Subcutaneous abdominal adipose tissue (tissue), 5 donors: Measurements from ENCODE around the gene RHOT1.
A peak's percentile ranks its signal among the peaks of the same experiment; 100 is the strongest.

Experiments used
- H3K27ac ChIP-seq: one replicate; pipeline ENCODE4 v1.7.0; 2013; ENCODE audit warnings: low read depth, mild to moderate bottlenecking, inconsistent platforms, low read length, moderate library complexity
- H3K27me3 ChIP-seq, 5 donors: one replicate each; pipeline ENCODE4 v1.7.0; 2013; ENCODE audit warnings: low read length in 5 of 5, inconsistent platforms in 1 of 5; ENCODE audit not compliant: control insufficient read depth in 5 of 5, insufficient read depth in 4 of 5
- H3K36me3 ChIP-seq, 5 donors: one replicate each; pipeline ENCODE4 v1.7.0; 2013; ENCODE audit warnings: low read length in 5 of 5; ENCODE audit not compliant: control insufficient read depth in 5 of 5, insufficient read depth in 5 of 5
- H3K4me1 ChIP-seq, 5 donors: one replicate each; pipeline ENCODE4 v1.7.0; 2013; ENCODE audit warnings: low read length in 5 of 5, mild to moderate bottlenecking in 3 of 5, moderate library complexity in 1 of 5; ENCODE audit not compliant: control insufficient read depth in 5 of 5, insufficient read depth in 5 of 5
- H3K4me3 ChIP-seq, 5 donors: one replicate each; pipeline ENCODE4 v1.7.0; 2013; ENCODE audit warnings: low read length in 5 of 5, low read depth in 1 of 5
- H3K9ac ChIP-seq, 5 donors: one replicate each; pipeline ENCODE4 v1.7.0; 2013; ENCODE audit warnings: low read length in 5 of 5, mild to moderate bottlenecking in 4 of 5, moderate library complexity in 3 of 5
- H3K9me3 ChIP-seq, 5 donors: one replicate each; pipeline ENCODE4 v1.7.0; 2013; ENCODE audit warnings: low read length in 5 of 5; ENCODE audit not compliant: control insufficient read depth in 5 of 5
- donor health status: healthy.
- donor health status: healthy.
- donor health status: healthy.
- donor health status: healthy.
- donor health status: healthy.

Gene RHOT1

DNA sequence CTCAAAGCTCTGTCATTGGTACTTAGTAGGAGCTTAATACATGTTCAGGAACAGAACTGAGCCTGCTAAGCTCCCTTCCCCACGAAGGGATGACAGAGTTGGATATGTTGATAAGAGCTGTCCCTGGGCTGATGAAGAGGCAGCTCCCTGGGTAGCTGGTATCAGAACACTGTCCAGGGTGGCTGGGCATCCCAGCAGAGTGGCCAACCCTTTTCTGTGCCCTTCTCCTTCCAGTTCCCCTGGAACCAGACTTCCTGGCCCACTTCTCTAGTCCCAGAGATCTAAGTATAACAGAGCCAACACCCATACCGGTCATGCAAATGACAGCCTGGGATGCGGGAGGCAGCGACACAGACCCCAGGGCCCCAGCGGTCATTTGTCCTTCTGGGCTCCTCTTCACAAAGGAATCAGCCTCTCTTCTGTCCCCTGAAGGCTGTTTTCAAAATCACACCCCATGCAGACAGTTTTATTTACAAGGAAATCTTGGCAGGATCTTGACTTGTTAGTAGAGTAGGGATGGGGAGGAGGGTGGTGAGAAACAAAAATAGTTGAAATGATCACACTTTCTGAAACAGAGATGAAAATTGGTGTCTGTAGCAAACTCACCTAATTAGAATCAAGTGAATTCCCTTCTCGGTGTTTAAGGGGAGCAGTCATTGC is 122.0 kb downstream of the RHOT1 start:
- Histone ChIP-seq H3K4me3 (no peak overlapping the region), H3K27me3 (peaks cover 21 to 58% (median 43%) of the 10 kb centered on the region in 5 donors), H3K36me3 (no peaks in the 10 kb centered on the region), H3K9me3 (no peaks in the 10 kb centered on the region), H3K4me1 (peaks cover 0 to 32% (median 23%) of the 10 kb centered on the region in 5 donors), H3K9ac (no peak overlapping the region), H3K27ac (no peak overlapping the region)

DNA sequence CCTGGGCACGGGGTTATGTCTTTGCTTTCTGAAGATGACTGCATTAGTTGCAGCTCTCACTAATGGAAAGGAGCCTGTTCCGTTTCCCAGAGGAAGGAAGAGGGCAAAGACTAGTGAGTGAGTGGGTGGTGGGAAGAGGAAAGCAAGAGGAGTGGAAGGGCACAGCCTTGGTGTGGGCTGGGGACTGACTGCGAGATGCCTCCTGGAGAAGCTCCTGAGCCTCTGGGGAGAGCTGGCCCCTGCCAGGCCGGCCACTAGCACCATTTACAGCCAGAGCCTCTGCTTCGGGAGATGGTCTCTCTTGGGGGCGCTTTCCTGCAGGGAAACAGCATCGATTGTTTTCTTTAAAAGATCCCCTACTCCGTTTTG is 122.5 kb downstream of the RHOT1 start:
- no peaks in the 10 kb centered on the region for H3K9me3 ChIP-seq
- H3K27ac ChIP-seq: no peak overlapping the region
- H3K4me3 ChIP-seq: peak overlapping the region in 4 of 5 donors; percentile 48 to 67 (median 56)
- H3K27me3 ChIP-seq: peaks cover 21 to 61% (median 45%) of the 10 kb centered on the region in 5 donors
- H3K4me1 ChIP-seq: peaks cover 0 to 32% (median 23%) of the 10 kb centered on the region in 5 donors
- no peaks in the 10 kb centered on the region for H3K36me3 ChIP-seq
- H3K9ac ChIP-seq: peak overlapping the region in 2 of 5 donors; percentile 2 to 45

DNA sequence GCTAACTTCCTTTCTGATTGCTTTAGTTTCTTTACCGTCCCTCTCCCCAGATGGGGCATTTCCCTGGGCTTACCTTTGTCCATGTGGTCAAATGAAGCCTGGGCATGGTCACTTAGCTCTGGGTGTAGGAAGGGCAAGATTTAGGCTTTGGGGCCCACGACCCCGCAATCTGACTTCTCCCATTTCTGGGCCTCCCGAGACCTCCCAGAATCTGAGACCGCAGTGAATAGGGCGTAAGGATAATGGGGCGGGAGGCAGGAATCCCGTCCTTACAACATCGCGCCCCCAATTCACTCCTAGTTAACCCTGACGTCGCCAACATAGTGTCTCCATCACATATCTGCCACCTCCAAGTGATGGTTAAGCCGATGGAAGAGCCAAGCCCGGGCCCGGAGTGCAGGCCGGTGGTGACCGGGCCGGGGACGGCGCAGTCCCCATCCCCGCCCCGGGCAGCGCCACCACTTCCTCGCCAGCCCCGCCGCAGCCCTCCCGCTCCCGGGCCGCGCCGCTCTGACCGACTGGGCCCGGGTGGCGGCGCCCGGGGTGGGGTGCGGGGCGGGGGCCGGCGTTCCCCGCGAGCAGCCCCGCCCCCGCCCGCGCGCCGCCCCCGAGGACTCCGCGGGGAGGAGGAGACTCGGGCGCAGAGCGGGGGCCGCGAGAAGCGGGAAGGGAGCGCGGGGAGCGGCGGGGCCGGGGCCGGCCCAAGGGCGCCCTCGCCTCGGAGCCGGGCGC is 123.1 kb downstream of the RHOT1 start, which contains the start of gene RHBDL3:
Gene RHBDL3 (plus strand): TSS at position 641 of the 732 bp plus-strand sequence. CDS start 358 bp downstream, outside the sequence.
- peak within 1 kb of the TSS in 3 of 5 donors; percentile 44 to 58 (median 52) for H3K9ac ChIP-seq
- peaks cover 21 to 65% (median 48%) of the 10 kb centered on the region in 5 donors for H3K27me3 ChIP-seq
- H3K4me3 ChIP-seq: peak within 1 kb of the TSS; percentile 56 to 72 (median 67)
- no peaks in the 10 kb centered on the region for H3K9me3 ChIP-seq
- H3K27ac ChIP-seq: no peak within 1 kb of the TSS
- H3K4me1 ChIP-seq: peaks cover 0 to 32% (median 23%) of the 10 kb centered on the region in 5 donors
- H3K36me3 ChIP-seq: no peaks in the 10 kb centered on the region

DNA sequence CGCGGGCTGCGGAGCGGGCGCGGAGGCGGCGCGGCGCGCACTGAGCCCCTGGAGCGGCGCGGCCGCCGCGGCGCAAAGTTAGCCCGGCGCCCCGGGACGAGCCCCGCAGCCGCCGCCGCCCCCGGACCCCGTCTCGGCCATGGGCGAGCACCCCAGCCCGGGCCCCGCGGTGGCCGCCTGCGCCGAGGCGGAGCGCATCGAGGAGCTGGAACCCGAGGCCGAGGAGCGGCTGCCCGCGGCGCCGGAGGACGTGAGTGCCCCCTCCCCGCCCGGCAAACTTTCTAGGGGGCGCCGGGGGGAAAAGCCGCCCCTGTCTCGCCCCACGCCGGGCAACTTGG is 123.7 kb downstream of the RHOT1 start:
- Histone ChIP-seq H3K9me3 (no peaks in the 10 kb centered on the region), H3K4me1 (peaks cover 0 to 32% (median 23%) of the 10 kb centered on the region in 5 donors), H3K4me3 (peak overlapping the region in 4 of 5 donors; percentile 51 to 72 (median 64)), H3K27me3 (peaks cover 21 to 68% (median 50%) of the 10 kb centered on the region in 5 donors), H3K36me3 (no peaks in the 10 kb centered on the region), H3K9ac (peak overlapping the region in 2 of 5 donors; percentile 52 to 58), H3K27ac (no peak overlapping the region)

DNA sequence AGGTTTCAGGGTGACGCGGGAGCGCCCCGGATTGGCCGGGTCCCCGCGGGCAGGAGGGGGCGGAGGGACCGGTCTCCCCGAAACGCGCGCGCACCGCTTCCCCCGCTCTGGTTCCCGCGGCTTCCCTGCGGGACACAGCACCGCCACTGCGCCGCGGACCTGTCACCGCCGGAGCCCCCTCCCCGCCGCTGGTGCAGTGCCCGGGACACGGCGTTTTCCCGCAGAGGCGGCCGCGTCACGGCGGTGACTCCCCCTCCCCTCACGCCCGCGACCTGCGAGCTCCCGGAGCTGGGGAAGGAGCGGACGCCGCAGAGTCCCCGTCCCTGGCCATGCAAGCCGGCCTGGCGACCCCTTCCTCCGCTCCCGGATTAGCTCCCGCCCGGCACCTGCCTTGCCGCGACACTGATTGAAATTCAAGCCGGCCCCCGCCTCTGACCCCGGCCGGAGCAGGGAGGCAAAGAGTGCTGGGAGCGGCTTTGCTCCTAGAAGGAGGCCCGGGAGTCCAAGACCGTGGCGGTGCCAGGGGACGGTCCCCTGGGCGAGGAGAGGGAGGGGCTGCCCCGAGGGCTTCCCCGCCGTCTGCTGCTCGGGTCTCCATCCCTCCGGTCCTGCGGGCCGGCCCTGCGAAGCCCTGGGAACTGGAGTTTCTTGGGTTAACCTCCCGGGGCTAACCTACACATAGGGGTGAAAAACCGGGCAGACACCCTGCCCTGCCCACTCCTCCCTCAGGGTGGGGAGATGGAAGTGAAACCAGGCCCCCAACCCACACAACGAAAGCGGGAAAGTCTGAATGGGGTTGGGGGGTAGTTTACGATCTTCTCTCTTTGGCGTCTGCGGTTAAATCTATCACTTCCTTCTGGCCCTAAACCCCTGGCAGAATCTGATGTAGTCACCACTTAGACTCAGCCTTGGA is 124.3 kb downstream of the RHOT1 start:
- Histone ChIP-seq H3K9ac (peak overlapping the region in 2 of 5 donors; percentile 52 to 58), H3K36me3 (no peaks in the 10 kb centered on the region), H3K27me3 (peaks cover 21 to 66% (median 50%) of the 10 kb centered on the region in 5 donors), H3K27ac (no peak overlapping the region), H3K4me3 (peak overlapping the region; percentile 36 to 72 (median 60)), H3K9me3 (no peaks in the 10 kb centered on the region), H3K4me1 (peaks cover 0 to 27% (median 23%) of the 10 kb centered on the region in 5 donors)

DNA sequence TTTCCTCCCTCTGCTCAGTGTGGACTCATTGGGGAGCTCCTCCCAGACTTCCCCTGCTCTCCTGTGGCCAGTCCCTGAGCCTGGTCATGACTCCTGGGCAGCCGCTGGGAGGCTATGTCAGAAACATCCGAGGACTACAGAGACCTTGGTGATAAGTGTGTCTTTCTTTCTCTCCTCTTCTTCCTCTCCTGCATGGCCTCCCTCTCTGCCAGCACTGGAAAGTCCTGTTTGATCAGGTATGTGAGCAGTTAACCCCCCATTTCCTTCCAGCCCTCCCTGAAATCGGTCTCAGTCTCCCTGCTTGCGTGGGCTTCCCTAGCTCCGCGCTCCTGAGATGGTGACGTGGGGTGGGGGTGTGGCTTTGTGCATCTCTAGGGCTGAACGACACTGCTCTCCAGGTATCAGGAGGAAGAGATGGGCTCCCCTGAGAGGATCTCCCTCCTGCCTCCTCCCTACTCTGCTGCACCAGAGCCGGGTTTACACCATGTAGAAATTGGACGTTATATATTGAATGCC is 125.4 kb downstream of the RHOT1 start:
- no peak overlapping the region for H3K9ac ChIP-seq
- H3K27me3 ChIP-seq: peaks cover 19 to 55% (median 44%) of the 10 kb centered on the region in 5 donors
- no peak overlapping the region for H3K27ac ChIP-seq
- peaks cover 0 to 27% (median 23%) of the 10 kb centered on the region in 5 donors for H3K4me1 ChIP-seq
- no peaks in the 10 kb centered on the region for H3K9me3 ChIP-seq
- no peak overlapping the region for H3K4me3 ChIP-seq
- no peaks in the 10 kb centered on the region for H3K36me3 ChIP-seq

DNA sequence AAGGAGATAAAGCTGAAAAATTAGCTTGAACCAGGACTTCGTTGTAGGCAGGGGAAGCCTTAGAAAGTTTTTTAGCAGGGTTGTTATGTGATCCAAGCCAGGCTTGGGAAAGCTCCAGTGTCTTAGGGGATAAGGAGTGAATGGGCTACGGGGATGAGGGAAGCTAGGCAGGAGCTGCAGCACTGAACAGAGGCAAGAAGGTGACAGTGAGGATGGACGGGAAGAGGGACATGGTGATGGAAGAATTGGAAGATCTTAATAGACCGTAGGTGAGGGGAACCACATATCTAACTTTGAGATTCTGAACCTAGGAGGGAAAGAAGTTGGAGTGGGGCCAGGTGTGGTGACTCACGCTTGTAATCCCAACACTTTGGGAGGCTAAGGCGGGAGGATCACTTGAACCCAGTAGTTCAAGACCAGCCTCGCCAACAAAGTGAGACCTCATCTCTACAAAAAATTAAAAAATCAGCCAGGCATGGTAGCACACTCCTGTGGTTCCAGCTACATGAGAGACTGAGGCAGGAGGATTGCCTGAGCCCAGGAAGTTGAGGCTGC is 126.5 kb downstream of the RHOT1 start:
- H3K9me3 ChIP-seq: no peaks in the 10 kb centered on the region
- no peak overlapping the region for H3K9ac ChIP-seq
- H3K4me1 ChIP-seq: peaks cover 0 to 27% (median 23%) of the 10 kb centered on the region in 5 donors
- no peak overlapping the region for H3K4me3 ChIP-seq
- no peaks in the 10 kb centered on the region for H3K36me3 ChIP-seq
- no peak overlapping the region for H3K27ac ChIP-seq
- H3K27me3 ChIP-seq: peaks cover 16 to 49% (median 40%) of the 10 kb centered on the region in 5 donors

DNA sequence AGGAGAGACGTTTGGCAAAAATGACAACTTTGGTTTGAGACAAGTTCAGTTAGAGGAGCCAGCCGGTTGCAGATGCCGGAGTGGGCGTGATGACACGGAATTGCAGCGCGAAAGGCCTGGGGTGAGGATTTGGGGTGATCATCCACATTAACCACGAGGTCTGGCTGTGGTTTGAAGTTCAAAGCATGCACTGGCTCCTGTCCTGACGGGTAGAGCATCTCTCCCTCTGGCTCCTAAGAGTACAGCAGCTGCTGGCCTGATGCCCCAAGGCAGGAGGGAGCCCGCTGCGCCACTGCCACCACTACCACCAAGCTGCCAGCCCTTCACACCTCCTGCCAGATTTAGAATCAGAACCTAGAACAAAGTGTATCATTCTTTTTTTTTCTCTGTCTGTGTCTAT is 127.1 kb downstream of the RHOT1 start:
- Histone ChIP-seq H3K27me3 (peaks cover 12 to 48% (median 39%) of the 10 kb centered on the region in 5 donors), H3K4me3 (no peak overlapping the region), H3K4me1 (peaks cover 0 to 27% (median 23%) of the 10 kb centered on the region in 5 donors), H3K36me3 (no peaks in the 10 kb centered on the region), H3K27ac (no peak overlapping the region), H3K9ac (no peak overlapping the region), H3K9me3 (no peaks in the 10 kb centered on the region)

DNA sequence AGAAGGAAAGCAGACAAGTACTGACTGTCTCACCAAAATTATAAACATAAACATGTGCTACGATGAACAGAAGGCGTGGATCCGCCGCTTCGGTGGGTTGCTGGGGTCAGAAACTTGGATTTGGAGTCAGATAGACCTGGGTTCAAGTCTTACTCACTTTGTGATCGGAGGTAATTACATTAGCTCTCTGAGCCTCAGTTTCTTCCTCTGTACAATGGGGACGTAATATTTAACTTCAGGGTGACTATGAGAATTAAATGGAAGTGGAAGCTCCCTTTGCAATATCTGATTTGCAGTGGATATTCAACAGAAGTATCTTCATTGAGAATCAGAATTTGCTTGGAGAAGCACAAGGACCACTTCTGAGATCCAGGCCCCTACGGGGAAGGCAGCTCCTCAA is 129.5 kb downstream of the RHOT1 start:
- peaks cover 14 to 42% (median 29%) of the 10 kb centered on the region in 5 donors for H3K27me3 ChIP-seq
- no peaks in the 10 kb centered on the region for H3K9me3 ChIP-seq
- no peak overlapping the region for H3K4me3 ChIP-seq
- no peak overlapping the region for H3K27ac ChIP-seq
- H3K9ac ChIP-seq: no peak overlapping the region
- no peaks in the 10 kb centered on the region for H3K36me3 ChIP-seq
- peaks cover 0 to 17% (median 6%) of the 10 kb centered on the region in 5 donors for H3K4me1 ChIP-seq
